Measurements from ENCODE around the gene PIP5K1B. TPM values are rescaled to one million over a fixed set of nuclear protein-coding genes. Genes with fewer than 3 reads are reported as not detected.

Gene PIP5K1B
- total RNA-seq, 1 experiment from 2014 or later, result 2.5 TPM

DNA sequence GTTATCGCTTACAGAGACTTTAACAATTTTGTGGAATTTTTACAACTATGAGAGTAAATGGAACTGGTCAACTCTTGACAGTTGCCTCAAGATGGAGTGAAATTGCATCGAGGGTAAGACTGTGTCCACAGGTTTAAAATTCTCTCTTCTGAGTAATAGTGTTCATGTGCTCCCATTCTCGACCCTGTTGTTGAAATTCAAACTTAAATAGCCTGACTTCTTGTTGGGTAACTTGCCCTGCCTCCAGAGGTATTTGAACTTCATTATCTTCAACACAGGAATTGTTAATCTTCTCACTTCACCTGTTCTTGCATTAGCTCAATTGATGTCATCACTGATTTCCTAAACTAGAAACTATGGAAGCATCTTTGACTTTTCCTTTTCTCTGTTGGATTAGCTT is 77.5 kb downstream of the PIP5K1B start:
- no peak overlapping the region for H4K8ac ChIP-seq (replicated peaks; ENCODE audit: insufficient read length, low read depth, low read length)
- H3K9ac ChIP-seq (ENCODE audit: extremely low read depth, insufficient read length, low read length), result no peak overlapping the region
- no peak overlapping the region for H2BK15ac ChIP-seq (ENCODE audit: low read depth, low read length)
- H3K79me1 ChIP-seq (ENCODE audit: insufficient read depth, low read depth, low read length, poor library complexity, severe bottlenecking), result peaks cover 2% of the 10 kb centered on the region
- H3T11ph ChIP-seq (ENCODE audit: low read length), result no peak overlapping the region
- DNase-seq, result no peak
- Mint-ChIP-seq H3K27ac (no peak overlapping the region), H3K36me3 (ENCODE audit: insufficient read depth in 1 of 3, low read depth in 3 of 3) (no peaks in the 10 kb centered on the region), H3K4me1 (peaks cover 6% of the 10 kb centered on the region in 2 experiments), H3K4me3 (no peak overlapping the region), H3K9me3 (no peaks in the 10 kb centered on the region), H3K27me3 (ENCODE audit: low read depth) (no peaks in the 10 kb centered on the region)
- no peak overlapping the region for H2BK12ac ChIP-seq (ENCODE audit: insufficient read length, low read depth, low read length)
- H3K23ac ChIP-seq (ENCODE audit: insufficient read length, low read depth, low read length), result no peak overlapping the region
- peaks cover 5% of the 10 kb centered on the region; the same call in 1 of the 2 replicates for H3K4me1 ChIP-seq (ENCODE audit: insufficient read depth, low read length)
- H2BK120ac ChIP-seq (ENCODE audit: low read depth, low read length, poor library complexity, severe bottlenecking), result no peak overlapping the region
- no peak overlapping the region for H3K14ac ChIP-seq (ENCODE audit: insufficient read depth, low read length)
- no peak overlapping the region for H4K5ac ChIP-seq (ENCODE audit: insufficient read length, low read depth, low read length)
- no peaks in the 10 kb centered on the region for H3K9me3 ChIP-seq (ENCODE audit: control insufficient read depth, low read depth, low read length)
- H4K91ac ChIP-seq (ENCODE audit: insufficient read length, low read depth, low read length), result no peak overlapping the region
- no peak overlapping the region for H2BK5ac ChIP-seq (ENCODE audit: insufficient read length, low read length)
- no CpG with 5 or more reads among the region's 3 CpGs for WGBS (ENCODE audit: extremely low coverage, insufficient read length, low lambda C conversion rate)
- H3K18ac ChIP-seq (ENCODE audit: insufficient read length, low read depth, low read length), result no peak overlapping the region
- H3K56ac ChIP-seq (ENCODE audit: insufficient read length, low read depth, low read length), result no peak overlapping the region
- peaks cover 4% of the 10 kb centered on the region; the same call in 1 of the 2 replicates for H3K79me2 ChIP-seq (ENCODE audit: insufficient read depth, low read length)
- no peak overlapping the region for H2AK5ac ChIP-seq (ENCODE audit: insufficient read length, low read length)
- no peak overlapping the region for H2BK20ac ChIP-seq (ENCODE audit: low read depth, low read length, poor library complexity, severe bottlenecking)
- no peak overlapping the region for H2AFZ ChIP-seq (ENCODE audit: low read length)
- no peak overlapping the region for H3K4ac ChIP-seq (ENCODE audit: low read depth, low read length)
- no peaks in the 10 kb centered on the region for H3K27me3 ChIP-seq (ENCODE audit: insufficient read depth, low read length)
- no peak overlapping the region for H3K27ac ChIP-seq (ENCODE audit: insufficient read length, low read depth, low read length)
- no peak overlapping the region for H3K4me2 ChIP-seq (ENCODE audit: insufficient read depth, insufficient read length, low read length)
- H3K23me2 ChIP-seq (ENCODE audit: insufficient read length, low read depth, low read length, poor library complexity, severe bottlenecking), result peaks cover 7% of the 10 kb centered on the region
- no peaks in the 10 kb centered on the region for H4K20me1 ChIP-seq (ENCODE audit: control insufficient read depth, insufficient read depth, insufficient read length)
- TF ChIP-seq, protein P1, sequence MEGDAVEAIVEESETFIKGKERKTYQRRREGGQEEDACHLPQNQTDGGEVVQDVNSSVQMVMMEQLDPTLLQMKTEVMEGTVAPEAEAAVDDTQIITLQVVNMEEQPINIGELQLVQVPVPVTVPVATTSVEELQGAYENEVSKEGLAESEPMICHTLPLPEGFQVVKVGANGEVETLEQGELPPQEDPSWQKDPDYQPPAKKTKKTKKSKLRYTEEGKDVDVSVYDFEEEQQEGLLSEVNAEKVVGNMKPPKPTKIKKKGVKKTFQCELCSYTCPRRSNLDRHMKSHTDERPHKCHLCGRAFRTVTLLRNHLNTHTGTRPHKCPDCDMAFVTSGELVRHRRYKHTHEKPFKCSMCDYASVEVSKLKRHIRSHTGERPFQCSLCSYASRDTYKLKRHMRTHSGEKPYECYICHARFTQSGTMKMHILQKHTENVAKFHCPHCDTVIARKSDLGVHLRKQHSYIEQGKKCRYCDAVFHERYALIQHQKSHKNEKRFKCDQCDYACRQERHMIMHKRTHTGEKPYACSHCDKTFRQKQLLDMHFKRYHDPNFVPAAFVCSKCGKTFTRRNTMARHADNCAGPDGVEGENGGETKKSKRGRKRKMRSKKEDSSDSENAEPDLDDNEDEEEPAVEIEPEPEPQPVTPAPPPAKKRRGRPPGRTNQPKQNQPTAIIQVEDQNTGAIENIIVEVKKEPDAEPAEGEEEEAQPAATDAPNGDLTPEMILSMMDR (conservative IDR thresholded peaks at IDR 0.05), result no peak
